ENCODE data around the gene FOSL1. TPM values are rescaled to one million over a fixed set of nuclear protein-coding genes. Genes with fewer than 3 reads are reported as not detected.

The FOSL1 gene
- total RNA-seq, 1 experiment from 2014 or later = 20.5 TPM

GRCh38 chr11:65857853-65858680, 42.1 kb downstream of the FOSL1 start, which contains the start of gene CFL1:
TSS of gene CFL1 (minus strand) at chr11:65858180. CDS start at chr11:65858099, 81 bp downstream.
- Mint-ChIP-seq H3K36me3 (peaks cover 43% of the 10 kb centered on the region), H3K27ac (peak within 1 kb of the TSS; percentile 100), H3K4me3 (peak within 1 kb of the TSS; percentile 91), H3K9me3 (no peaks in the 10 kb centered on the region), H3K4me1 (peaks cover 24% of the 10 kb centered on the region), H3K27me3 (ENCODE audit: low read depth) (no peaks in the 10 kb centered on the region)
- ATAC-seq (peak; percentile 62), DNase-seq (ENCODE audit: low spot score) (peak; percentile 98)
- POLR2A ChIA-PET = interaction anchor here (0.7 to 4.2 kb wide), 12 partner anchors 11 to 359 kb away, joined by 3 to 90 read pairs (median 4); partner anchors contain the start of genes CCDC85B, CST6, EFEMP2 and FIBP
- CTCF ChIA-PET = interaction anchor here (1.0 to 16.6 kb wide), 18 partner anchors 7 to 442 kb away, joined by 3 to 539 read pairs (median 12); partner anchors contain the start of genes AP5B1, BANF1, CCDC85B and EFEMP2
- TF ChIP-seq TEAD4 (CRISPR knock-in tag; IDR thresholded peaks at IDR 0.05) (no peak), ZNF423 (CRISPR knock-in tag; IDR thresholded peaks at IDR 0.05) (no peak), ZNF121 (CRISPR knock-in tag; IDR thresholded peaks at IDR 0.05) (no peak), ZNF138 (CRISPR knock-in tag; conservative IDR thresholded peaks at IDR 0.05) (no peak), IRF2 (CRISPR knock-in tag; IDR thresholded peaks at IDR 0.05; ENCODE audit: borderline replicate concordance, low read depth) (no peak), KAT7 (CRISPR knock-in tag; IDR thresholded peaks at IDR 0.05; ENCODE audit: borderline replicate concordance) (no peak), ZNF416 (CRISPR knock-in tag; IDR thresholded peaks at IDR 0.05) (peak; percentile 84; the same call in 1 of the 2 replicates), E2F1 (CRISPR knock-in tag; IDR thresholded peaks at IDR 0.05) (no peak), CREM (CRISPR knock-in tag; IDR thresholded peaks at IDR 0.05) (peak; percentile 26; the same call in 1 of the 2 replicates), HMGXB4 (CRISPR knock-in tag; IDR thresholded peaks at IDR 0.05) (no peak; the same call in 1 of the 2 replicates), AR (CRISPR knock-in tag; IDR thresholded peaks at IDR 0.05) (no peak), CBFB (CRISPR knock-in tag; IDR thresholded peaks at IDR 0.05; ENCODE audit: low read depth) (0 out of 2 replicates have a peak, but pooled peaks have one; percentile 13), JUN (CRISPR knock-in tag; IDR thresholded peaks at IDR 0.05) (no peak), ZNF281 (CRISPR knock-in tag; IDR thresholded peaks at IDR 0.05) (peak; percentile 73), ZMAT4 (CRISPR knock-in tag; IDR thresholded peaks at IDR 0.05) (no peak), ZNF671 (CRISPR knock-in tag; IDR thresholded peaks at IDR 0.05) (no peak)
- TF ChIP-seq, protein P1, sequence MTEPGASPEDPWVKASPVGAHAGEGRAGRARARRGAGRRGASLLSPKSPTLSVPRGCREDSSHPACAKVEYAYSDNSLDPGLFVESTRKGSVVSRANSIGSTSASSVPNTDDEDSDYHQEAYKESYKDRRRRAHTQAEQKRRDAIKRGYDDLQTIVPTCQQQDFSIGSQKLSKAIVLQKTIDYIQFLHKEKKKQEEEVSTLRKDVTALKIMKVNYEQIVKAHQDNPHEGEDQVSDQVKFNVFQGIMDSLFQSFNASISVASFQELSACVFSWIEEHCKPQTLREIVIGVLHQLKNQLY (CRISPR knock-in tag; IDR thresholded peaks at IDR 0.05) = no peak
- TF ChIP-seq, protein P2, sequence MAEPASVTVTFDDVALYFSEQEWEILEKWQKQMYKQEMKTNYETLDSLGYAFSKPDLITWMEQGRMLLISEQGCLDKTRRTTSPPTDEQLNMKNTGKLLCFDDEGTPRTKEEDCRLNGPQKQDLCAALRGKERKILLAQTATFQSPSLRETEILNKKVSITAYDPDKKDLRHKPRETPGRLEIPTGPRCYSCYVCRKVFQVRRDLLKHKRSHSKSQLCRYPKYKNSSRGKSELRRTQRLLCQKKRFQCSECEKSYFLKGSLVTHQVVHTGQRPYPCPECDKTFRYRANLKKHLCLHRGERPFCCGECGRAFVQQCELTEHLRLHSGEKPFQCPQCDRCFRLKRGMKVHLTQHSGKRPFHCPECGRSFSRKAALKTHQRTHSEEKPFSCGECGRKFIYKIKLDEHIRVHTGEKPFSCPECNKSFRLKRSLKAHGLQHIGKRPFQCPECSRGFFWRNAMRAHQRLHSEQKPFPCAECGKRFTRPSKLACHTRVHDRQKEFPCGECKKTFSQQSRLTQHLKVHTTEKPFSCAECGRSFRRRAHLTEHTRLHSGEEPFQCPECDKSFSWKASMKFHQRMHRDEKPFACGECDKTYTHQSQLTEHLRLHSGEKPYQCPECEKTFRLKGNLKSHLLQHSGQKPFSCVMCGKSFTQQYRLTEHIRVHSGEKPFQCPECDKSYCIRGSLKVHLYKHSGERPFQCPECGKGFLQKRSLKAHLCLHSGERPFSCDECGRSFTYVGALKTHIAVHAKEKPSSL (CRISPR knock-in tag; conservative IDR thresholded peaks at IDR 0.05) = no peak
- TF ChIP-seq, protein P3, sequence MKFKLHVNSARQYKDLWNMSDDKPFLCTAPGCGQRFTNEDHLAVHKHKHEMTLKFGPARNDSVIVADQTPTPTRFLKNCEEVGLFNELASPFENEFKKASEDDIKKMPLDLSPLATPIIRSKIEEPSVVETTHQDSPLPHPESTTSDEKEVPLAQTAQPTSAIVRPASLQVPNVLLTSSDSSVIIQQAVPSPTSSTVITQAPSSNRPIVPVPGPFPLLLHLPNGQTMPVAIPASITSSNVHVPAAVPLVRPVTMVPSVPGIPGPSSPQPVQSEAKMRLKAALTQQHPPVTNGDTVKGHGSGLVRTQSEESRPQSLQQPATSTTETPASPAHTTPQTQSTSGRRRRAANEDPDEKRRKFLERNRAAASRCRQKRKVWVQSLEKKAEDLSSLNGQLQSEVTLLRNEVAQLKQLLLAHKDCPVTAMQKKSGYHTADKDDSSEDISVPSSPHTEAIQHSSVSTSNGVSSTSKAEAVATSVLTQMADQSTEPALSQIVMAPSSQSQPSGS (CRISPR knock-in tag; IDR thresholded peaks at IDR 0.05; ENCODE audit: borderline replicate concordance, low read depth) = no peak
- TF ChIP-seq, protein P4, sequence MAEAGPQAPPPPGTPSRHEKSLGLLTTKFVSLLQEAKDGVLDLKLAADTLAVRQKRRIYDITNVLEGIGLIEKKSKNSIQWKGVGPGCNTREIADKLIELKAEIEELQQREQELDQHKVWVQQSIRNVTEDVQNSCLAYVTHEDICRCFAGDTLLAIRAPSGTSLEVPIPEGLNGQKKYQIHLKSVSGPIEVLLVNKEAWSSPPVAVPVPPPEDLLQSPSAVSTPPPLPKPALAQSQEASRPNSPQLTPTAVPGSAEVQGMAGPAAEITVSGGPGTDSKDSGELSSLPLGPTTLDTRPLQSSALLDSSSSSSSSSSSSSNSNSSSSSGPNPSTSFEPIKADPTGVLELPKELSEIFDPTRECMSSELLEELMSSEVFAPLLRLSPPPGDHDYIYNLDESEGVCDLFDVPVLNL (CRISPR knock-in tag; IDR thresholded peaks at IDR 0.05; ENCODE audit: borderline replicate concordance, low read depth) = peak; percentile 72; the same call in 1 of the 2 replicates
